CD4-positive, alpha-beta T cell treated with Interleukin-6 for 4 hours (primary cell): ENCODE measurements around the gene LIN7C.
"Not testable (repeated sequence)": the region's sequence is repeated elsewhere in the genome, so short reads cannot be mapped to it uniquely, and the experiment has no call there.

Experiments
- DNase-seq: peaks from one replicate; pipeline ENCODE4 v3.0.0-alpha.2; 2020; ENCODE audit warnings: mixed read lengths

The LIN7C gene

GRCh38 chr11:27506200-27507182 lies at the start of gene LIN7C:
Gene LIN7C (minus strand): TSS chr11:27506769. CDS start chr11:27506752, 17 bp downstream.
- DNase-seq, result peak; percentile 95

- DNase-seq, result no peak
These were observed 48.7 kb upstream of the LIN7C start for GRCh38 chr11:27555264-27555663.

GRCh38 chr11:27553186-27553585 lies 46.6 kb upstream of the LIN7C start:
- DNase-seq, result no peak

GRCh38 chr11:27552341-27552740 lies 45.8 kb upstream of the LIN7C start:
- DNase-seq, result no peak

- DNase-seq, result no peak
These were observed 44.6 kb upstream of the LIN7C start for GRCh38 chr11:27551127-27551526.

- DNase-seq, result no peak
These were observed 39.4 kb upstream of the LIN7C start for GRCh38 chr11:27545946-27546345.

- DNase-seq, result no peak
These were observed 38.5 kb upstream of the LIN7C start for GRCh38 chr11:27545035-27545434.

- no peak for DNase-seq
These were observed 35.2 kb upstream of the LIN7C start for GRCh38 chr11:27541790-27542189.

- no peak for DNase-seq
These were observed 33.5 kb upstream of the LIN7C start for GRCh38 chr11:27540051-27540450.

GRCh38 chr11:27535103-27535502 lies 28.5 kb upstream of the LIN7C start:
- DNase-seq, result no peak

GRCh38 chr11:27532652-27533325 lies 26.2 kb upstream of the LIN7C start:
- no peak for DNase-seq

- no peak for DNase-seq
These were observed 22.1 kb upstream of the LIN7C start for GRCh38 chr11:27528712-27529111.

- no peak for DNase-seq
These were observed 20.0 kb upstream of the LIN7C start for GRCh38 chr11:27526535-27526934.

GRCh38 chr11:27525824-27526516 lies 19.4 kb upstream of the LIN7C start:
- no peak for DNase-seq

GRCh38 chr11:27524155-27524554 lies 17.6 kb upstream of the LIN7C start:
- no peak for DNase-seq

- DNase-seq, result no peak
These were observed 13.7 kb upstream of the LIN7C start for GRCh38 chr11:27520226-27520625.

GRCh38 chr11:27518518-27518917 lies 11.9 kb upstream of the LIN7C start:
- no peak for DNase-seq

- DNase-seq, result not testable (repeated sequence)
These were observed 10.9 kb upstream of the LIN7C start for GRCh38 chr11:27517490-27517889.

GRCh38 chr11:27514558-27514957 lies 8.0 kb upstream of the LIN7C start:
- no peak for DNase-seq

- no peak for DNase-seq
These were observed 7.5 kb upstream of the LIN7C start for GRCh38 chr11:27514076-27514475.

- no peak for DNase-seq
These were observed 6.8 kb upstream of the LIN7C start for GRCh38 chr11:27513389-27513788.

- no peak for DNase-seq
These were observed 5.7 kb upstream of the LIN7C start for GRCh38 chr11:27512238-27512637.

GRCh38 chr11:27509908-27510307 lies 3.3 kb upstream of the LIN7C start:
- no peak for DNase-seq
